ENCODE data around the gene CYB561D2. TPM values are rescaled to one million over a fixed set of nuclear protein-coding genes. Genes with fewer than 3 reads are reported as not detected.

The CYB561D2 gene
- total and polyA plus RNA-seq, 2 of the 13 experiments (the other 11 are each of a cell fraction or from before 2014, with no cell fraction given) = 11.1 to 17.2 TPM

GRCh38 chr3:50350527-50351322 is at the start of gene CYB561D2, which contains the start of gene NPRL2 (continued):
- TF ChIP-seq NR0B2 (CRISPR knock-in tag; IDR thresholded peaks at IDR 0.05) = peak; percentile 99
- peak in 1 of 2 experiments; percentile 30; a peak in 1 of 4 replicates for TF ChIP-seq NR2F1 (CRISPR knock-in tag; IDR thresholded peaks at IDR 0.05)
- peak; percentile 79 for TF ChIP-seq ZNF709 (CRISPR knock-in tag; IDR thresholded peaks at IDR 0.05)
- peak; percentile 70; the same call in 1 of the 2 replicates for TF ChIP-seq ZNF337 (CRISPR knock-in tag; IDR thresholded peaks at IDR 0.05; ENCODE audit: borderline replicate concordance, low read depth)
- TF ChIP-seq NCOR1 (IDR thresholded peaks at IDR 0.05; ENCODE audit: borderline replicate concordance, low read length) = no peak
- peak; percentile 79; the same call in 1 of the 2 replicates for TF ChIP-seq ZNF878 (CRISPR knock-in tag; IDR thresholded peaks at IDR 0.05)
- TF ChIP-seq ZNF34 (CRISPR knock-in tag; IDR thresholded peaks at IDR 0.05; ENCODE audit: borderline replicate concordance) = no peak; the same call in 1 of the 2 replicates
- no peak for TF ChIP-seq FUBP1 (CRISPR knock-in tag; IDR thresholded peaks at IDR 0.05; ENCODE audit: borderline replicate concordance)
- TF ChIP-seq ZNF432 (CRISPR knock-in tag; IDR thresholded peaks at IDR 0.05; ENCODE audit: borderline replicate concordance) = no peak
- TF ChIP-seq ZNF619 (CRISPR knock-in tag; IDR thresholded peaks at IDR 0.05) = peak; percentile 82
- TF ChIP-seq TBP (CRISPR knock-in tag; IDR thresholded peaks at IDR 0.05) = 0 out of 2 replicates have a peak, but pooled peaks have one; percentile 86
- TF ChIP-seq ZNF10 (CRISPR knock-in tag; IDR thresholded peaks at IDR 0.05; ENCODE audit: borderline replicate concordance, low read depth) = no peak
- 0 out of 2 replicates have a peak, but pooled peaks have one; percentile 80 for TF ChIP-seq ZFP62 (CRISPR knock-in tag; IDR thresholded peaks at IDR 0.05)
- TF ChIP-seq ZSCAN21 (CRISPR knock-in tag; IDR thresholded peaks at IDR 0.05; ENCODE audit: borderline replicate concordance) = peak; percentile 90; the same call in 1 of the 2 replicates
- peak; percentile 96 for TF ChIP-seq GABPB1 (CRISPR knock-in tag; IDR thresholded peaks at IDR 0.05)
- peak; percentile 86; the same call in 1 of the 2 replicates for TF ChIP-seq NFATC3 (CRISPR knock-in tag; IDR thresholded peaks at IDR 0.05)
- TF ChIP-seq, protein P1, sequence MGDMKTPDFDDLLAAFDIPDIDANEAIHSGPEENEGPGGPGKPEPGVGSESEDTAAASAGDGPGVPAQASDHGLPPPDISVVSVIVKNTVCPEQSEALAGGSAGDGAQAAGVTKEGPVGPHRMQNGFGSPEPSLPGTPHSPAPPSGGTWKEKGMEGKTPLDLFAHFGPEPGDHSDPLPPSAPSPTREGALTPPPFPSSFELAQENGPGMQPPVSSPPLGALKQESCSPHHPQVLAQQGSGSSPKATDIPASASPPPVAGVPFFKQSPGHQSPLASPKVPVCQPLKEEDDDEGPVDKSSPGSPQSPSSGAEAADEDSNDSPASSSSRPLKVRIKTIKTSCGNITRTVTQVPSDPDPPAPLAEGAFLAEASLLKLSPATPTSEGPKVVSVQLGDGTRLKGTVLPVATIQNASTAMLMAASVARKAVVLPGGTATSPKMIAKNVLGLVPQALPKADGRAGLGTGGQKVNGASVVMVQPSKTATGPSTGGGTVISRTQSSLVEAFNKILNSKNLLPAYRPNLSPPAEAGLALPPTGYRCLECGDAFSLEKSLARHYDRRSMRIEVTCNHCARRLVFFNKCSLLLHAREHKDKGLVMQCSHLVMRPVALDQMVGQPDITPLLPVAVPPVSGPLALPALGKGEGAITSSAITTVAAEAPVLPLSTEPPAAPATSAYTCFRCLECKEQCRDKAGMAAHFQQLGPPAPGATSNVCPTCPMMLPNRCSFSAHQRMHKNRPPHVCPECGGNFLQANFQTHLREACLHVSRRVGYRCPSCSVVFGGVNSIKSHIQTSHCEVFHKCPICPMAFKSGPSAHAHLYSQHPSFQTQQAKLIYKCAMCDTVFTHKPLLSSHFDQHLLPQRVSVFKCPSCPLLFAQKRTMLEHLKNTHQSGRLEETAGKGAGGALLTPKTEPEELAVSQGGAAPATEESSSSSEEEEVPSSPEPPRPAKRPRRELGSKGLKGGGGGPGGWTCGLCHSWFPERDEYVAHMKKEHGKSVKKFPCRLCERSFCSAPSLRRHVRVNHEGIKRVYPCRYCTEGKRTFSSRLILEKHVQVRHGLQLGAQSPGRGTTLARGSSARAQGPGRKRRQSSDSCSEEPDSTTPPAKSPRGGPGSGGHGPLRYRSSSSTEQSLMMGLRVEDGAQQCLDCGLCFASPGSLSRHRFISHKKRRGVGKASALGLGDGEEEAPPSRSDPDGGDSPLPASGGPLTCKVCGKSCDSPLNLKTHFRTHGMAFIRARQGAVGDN (CRISPR knock-in tag; IDR thresholded peaks at IDR 0.05) = peak; percentile 100
- TF ChIP-seq MAZ (IDR thresholded peaks at IDR 0.05; ENCODE audit: borderline replicate concordance, low read depth, low read length) = peak; percentile 35; the same call in 1 of the 2 replicates
- peak; percentile 91 for TF ChIP-seq MAZ (CRISPR knock-in tag; IDR thresholded peaks at IDR 0.05; ENCODE audit: low read depth)
- peak; percentile 95; the same call in 1 of the 2 replicates for TF ChIP-seq REXO4 (CRISPR knock-in tag; IDR thresholded peaks at IDR 0.05; ENCODE audit: borderline replicate concordance)
- no peak for TF ChIP-seq ZNF775 (CRISPR knock-in tag; IDR thresholded peaks at IDR 0.05; ENCODE audit: borderline replicate concordance)
- TF ChIP-seq ZNF703 (CRISPR knock-in tag; IDR thresholded peaks at IDR 0.05; ENCODE audit: borderline replicate concordance) = no peak
